Measurements from ENCODE around the gene HSF4. TPM values are rescaled to one million over a fixed set of nuclear protein-coding genes. Genes with fewer than 3 reads are reported as not detected.

HSF4 gene
- total RNA-seq, 1 experiment from 2014 or later, result 1.2 TPM

- H3K79me1 ChIP-seq (ENCODE audit: insufficient read depth, low read depth, low read length, poor library complexity, severe bottlenecking), result no peaks in the 10 kb centered on the region
- no peak overlapping the region for H4K91ac ChIP-seq (ENCODE audit: insufficient read length, low read depth, low read length)
- peaks cover 20 to 21% of the 10 kb centered on the region in 2 experiments for H3K4me1 Mint-ChIP-seq
- no peak overlapping the region for H3T11ph ChIP-seq (ENCODE audit: low read length)
- no peaks in the 10 kb centered on the region for H3K9me3 ChIP-seq (ENCODE audit: control insufficient read depth, low read depth, low read length)
- no CpG with 5 or more reads among the region's 11 CpGs for WGBS (ENCODE audit: extremely low coverage, insufficient read length, low lambda C conversion rate)
- H2BK120ac ChIP-seq (ENCODE audit: low read depth, low read length, poor library complexity, severe bottlenecking), result no peak overlapping the region
- H3K4ac ChIP-seq (ENCODE audit: low read depth, low read length), result no peak overlapping the region
- H2BK20ac ChIP-seq (ENCODE audit: low read depth, low read length, poor library complexity, severe bottlenecking), result no peak overlapping the region
- no peak overlapping the region for H3K4me3 Mint-ChIP-seq
- H4K8ac ChIP-seq (replicated peaks; ENCODE audit: insufficient read length, low read depth, low read length), result no peak overlapping the region
- no peak overlapping the region for H2AFZ ChIP-seq (ENCODE audit: low read length)
- H3K4me2 ChIP-seq (ENCODE audit: insufficient read depth, insufficient read length, low read length), result peak overlapping the region; percentile 75
- no peak overlapping the region for H2AK5ac ChIP-seq (ENCODE audit: insufficient read length, low read length)
- no peak overlapping the region for H3K27ac ChIP-seq (ENCODE audit: insufficient read length, low read depth, low read length)
- peaks cover 6% of the 10 kb centered on the region; the same call in 1 of the 2 replicates for H3K4me1 ChIP-seq (ENCODE audit: insufficient read depth, low read length)
- H3K36me3 Mint-ChIP-seq (ENCODE audit: insufficient read depth in 1 of 3, low read depth in 3 of 3), result peaks cover 0 to 5% (median 0%) of the 10 kb centered on the region in 3 experiments; a peak in 1 of 7 replicates
- H3K27ac Mint-ChIP-seq, result no peak overlapping the region
- peaks cover 4% of the 10 kb centered on the region; the same call in 1 of the 2 replicates for H3K27me3 ChIP-seq (ENCODE audit: insufficient read depth, low read length)
- no peak overlapping the region for H4K5ac ChIP-seq (ENCODE audit: insufficient read length, low read depth, low read length)
- H4K20me1 ChIP-seq (ENCODE audit: control insufficient read depth, insufficient read depth, insufficient read length), result no peaks in the 10 kb centered on the region
- H3K14ac ChIP-seq (ENCODE audit: insufficient read depth, low read length), result no peak overlapping the region
- H3K27me3 Mint-ChIP-seq (ENCODE audit: low read depth), result peaks cover 32% of the 10 kb centered on the region
- no peak overlapping the region for H3K23ac ChIP-seq (ENCODE audit: insufficient read length, low read depth, low read length)
- H3K9me3 Mint-ChIP-seq, result no peaks in the 10 kb centered on the region; a peak in 1 of 5 replicates
- TF ChIP-seq, protein P1, sequence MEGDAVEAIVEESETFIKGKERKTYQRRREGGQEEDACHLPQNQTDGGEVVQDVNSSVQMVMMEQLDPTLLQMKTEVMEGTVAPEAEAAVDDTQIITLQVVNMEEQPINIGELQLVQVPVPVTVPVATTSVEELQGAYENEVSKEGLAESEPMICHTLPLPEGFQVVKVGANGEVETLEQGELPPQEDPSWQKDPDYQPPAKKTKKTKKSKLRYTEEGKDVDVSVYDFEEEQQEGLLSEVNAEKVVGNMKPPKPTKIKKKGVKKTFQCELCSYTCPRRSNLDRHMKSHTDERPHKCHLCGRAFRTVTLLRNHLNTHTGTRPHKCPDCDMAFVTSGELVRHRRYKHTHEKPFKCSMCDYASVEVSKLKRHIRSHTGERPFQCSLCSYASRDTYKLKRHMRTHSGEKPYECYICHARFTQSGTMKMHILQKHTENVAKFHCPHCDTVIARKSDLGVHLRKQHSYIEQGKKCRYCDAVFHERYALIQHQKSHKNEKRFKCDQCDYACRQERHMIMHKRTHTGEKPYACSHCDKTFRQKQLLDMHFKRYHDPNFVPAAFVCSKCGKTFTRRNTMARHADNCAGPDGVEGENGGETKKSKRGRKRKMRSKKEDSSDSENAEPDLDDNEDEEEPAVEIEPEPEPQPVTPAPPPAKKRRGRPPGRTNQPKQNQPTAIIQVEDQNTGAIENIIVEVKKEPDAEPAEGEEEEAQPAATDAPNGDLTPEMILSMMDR (conservative IDR thresholded peaks at IDR 0.05), result no peak
- H3K79me2 ChIP-seq (ENCODE audit: insufficient read depth, low read length), result no peaks in the 10 kb centered on the region
- no peak overlapping the region for H2BK12ac ChIP-seq (ENCODE audit: insufficient read length, low read depth, low read length)
- H3K18ac ChIP-seq (ENCODE audit: insufficient read length, low read depth, low read length), result no peak overlapping the region
- no peak for DNase-seq
- no peak overlapping the region for H3K56ac ChIP-seq (ENCODE audit: insufficient read length, low read depth, low read length)
- H2BK5ac ChIP-seq (ENCODE audit: insufficient read length, low read length), result no peak overlapping the region
- H3K9ac ChIP-seq (ENCODE audit: extremely low read depth, insufficient read length, low read length), result peak overlapping the region; percentile 12
- peaks cover 17% of the 10 kb centered on the region for H3K23me2 ChIP-seq (ENCODE audit: insufficient read length, low read depth, low read length, poor library complexity, severe bottlenecking)
- H2BK15ac ChIP-seq (ENCODE audit: low read depth, low read length), result no peak overlapping the region
These were observed 18.7 kb downstream of the HSF4 start for GRCh38 chr16:67183284-67183626.

Measured in H9 (cell line).